Measurements from ENCODE around the gene APEH. TPM values are rescaled to one million over a fixed set of nuclear protein-coding genes. Genes with fewer than 3 reads are reported as not detected.

Gene APEH
- total and polyA plus RNA-seq, 2 of the 4 experiments (the other 2 are of a cell fraction) = 89.2 to 142 TPM

- dilution Hi-C loops (cut with HindIII; ENCODE audit: low sequenced_read_pairs, unreplicated experiment) = no loop called here
- POLR2A ChIA-PET (ENCODE audit: unreplicated experiment) = no interaction called here
- H2AK9ac ChIP-seq (replicated peaks; ENCODE audit: low read depth, low read length, poor library complexity) = no peak overlapping the region
These were observed 51.9 kb downstream of the APEH start for GRCh38 chr3:49725906-49726681.

More at GRCh38 chr3:49725906-49726681, 51.9 kb downstream of the APEH start:
- H3K18ac ChIP-seq (ENCODE audit: low read depth, low read length) = no peak overlapping the region
- BruUV-seq (replicated peaks) = no TSS peak
- no peak overlapping the region for H3K14ac ChIP-seq (replicated peaks; ENCODE audit: low read depth, low read length)
- H3K9ac ChIP-seq (ENCODE audit: low read depth, low read length) = no peak overlapping the region
- H3K9me1 ChIP-seq (ENCODE audit: insufficient read depth, low read length) = peaks cover 5% of the 10 kb centered on the region; the same call in 1 of the 2 replicates
- no peaks in the 10 kb centered on the region for H3K9me3 ChIP-seq (ENCODE audit: control insufficient read depth, insufficient read depth, low read length)
- intact Hi-C loops (cut with micrococcal nuclease) = no loop called here
- H3K4me2 ChIP-seq (ENCODE audit: low read depth, low read length) = no peak overlapping the region
- peaks cover 14% of the 10 kb centered on the region; the same call in 1 of the 2 replicates for H4K20me1 ChIP-seq (ENCODE audit: insufficient read depth, low read length)
- H3K4me3 ChIP-seq (ENCODE audit: insufficient read depth, low read depth, low read length) = no peak overlapping the region
- H4K91ac ChIP-seq (ENCODE audit: insufficient read depth, low read depth, low read length) = no peak overlapping the region
- H4K8ac ChIP-seq (ENCODE audit: low read depth in 2 of 2, low read length in 2 of 2) = no peak overlapping the region
- no peaks in the 10 kb centered on the region for H3K27me3 ChIP-seq (ENCODE audit: control insufficient read depth, insufficient read depth, low read length)
- H3K23ac ChIP-seq (ENCODE audit: low read depth, low read length) = no peak overlapping the region
- no peak overlapping the region for H4K5ac ChIP-seq (ENCODE audit: low read depth, low read length)
- H2BK15ac ChIP-seq (ENCODE audit: low read depth, low read length) = no peak overlapping the region
- H3K27ac ChIP-seq (ENCODE audit: insufficient read depth, low read length) = no peak overlapping the region
- no peak overlapping the region for H2BK120ac ChIP-seq (ENCODE audit: low read depth, low read length)
- peaks cover 11% of the 10 kb centered on the region for H3K4me1 ChIP-seq (ENCODE audit: control insufficient read depth, insufficient read depth, low read length)
- 94% methylated on average over 5 of the region's 11 CpGs; no CpG with 5 or more reads in 1 of the 2 experiments for WGBS, 2 experiments (ENCODE audit: extremely low coverage in 2 of 2, insufficient read length in 1 of 2)
- ATAC-seq (ENCODE audit: low read depth) = no peak
- no peak overlapping the region for H2AK5ac ChIP-seq (ENCODE audit: low read depth, low read length)
- no peak overlapping the region for H2BK5ac ChIP-seq (ENCODE audit: low read depth, low read length, poor library complexity, severe bottlenecking)
- CTCF ChIA-PET = no interaction called here
- DNase-seq = no peak
- in situ Hi-C loops (cut with MboI; ENCODE audit: low sequenced_read_pairs) = no loop called here
- H3K4ac ChIP-seq (ENCODE audit: low read depth, low read length) = no peak overlapping the region
- TF ChIP-seq RAD21 (IDR thresholded peaks at IDR 0.05; ENCODE audit: low read length) (no peak), MXI1 (IDR thresholded peaks at IDR 0.05; ENCODE audit: borderline replicate concordance, low read depth, low read length) (no peak), USF2 (IDR thresholded peaks at IDR 0.05; ENCODE audit: low read depth, low read length) (no peak), RFX5 (IDR thresholded peaks at IDR 0.05; ENCODE audit: low read depth, low read length) (no peak), ELK1 (IDR thresholded peaks at IDR 0.05; ENCODE audit: borderline replicate concordance, low read depth, low read length) (no peak), SMC3 (IDR thresholded peaks at IDR 0.05; ENCODE audit: low read depth, low read length) (no peak), NFE2L2 (IDR thresholded peaks at IDR 0.05; ENCODE audit: low read depth, low read length) (no peak), BHLHE40 (IDR thresholded peaks at IDR 0.05; ENCODE audit: low read depth, low read length) (no peak), MAFK (IDR thresholded peaks at IDR 0.05; ENCODE audit: low read depth, low read length) (no peak), FOS (IDR thresholded peaks at IDR 0.05; ENCODE audit: low read depth, low read length) (no peak), MAZ (IDR thresholded peaks at IDR 0.05; ENCODE audit: borderline replicate concordance, low read depth, low read length) (no peak), CEBPB (IDR thresholded peaks at IDR 0.05; ENCODE audit: low read depth, low read length) (no peak), CHD1 (IDR thresholded peaks at IDR 0.05; ENCODE audit: low read depth, low read length) (no peak), RCOR1 (IDR thresholded peaks at IDR 0.05; ENCODE audit: insufficient replicate concordance, low read length) (no peak), POLR2A (IDR thresholded peaks at IDR 0.05; ENCODE audit: low read depth, low read length) (no peak)
- H2BK20ac ChIP-seq (ENCODE audit: low read depth, low read length) = no peak overlapping the region
- H3K36me3 ChIP-seq (ENCODE audit: control insufficient read depth, insufficient read depth, low read length) = peaks cover 46% of the 10 kb centered on the region
- no peak overlapping the region for H2AFZ ChIP-seq (replicated peaks; ENCODE audit: low read length, poor library complexity)
- H3K56ac ChIP-seq (ENCODE audit: extremely low read depth, insufficient read depth, low read length) = no peak overlapping the region
- H3K79me1 ChIP-seq (ENCODE audit: low read depth in 1 of 2, low read length in 2 of 2) = peaks cover 11 to 30% of the 10 kb centered on the region in 2 experiments
